ENCODE measurements around the gene FBH1.
"Not testable (repeated sequence)": the region's sequence is repeated elsewhere in the genome, so short reads cannot be mapped to it uniquely, and the experiment has no call there.

The FBH1 gene

GRCh38 chr10:5889624-5890451, at the start of gene FBH1, which contains the start of gene ANKRD16:
TSS of gene FBH1 (plus strand) at chr10:5890243. CDS start at chr10:5890346, 103 bp downstream.
TSS of gene ANKRD16 (minus strand) at chr10:5889893. CDS start at chr10:5889354, 539 bp downstream.
- peak; percentile 94 to 98 for DNase-seq (ENCODE audit: low read depth in 1 of 2, low spot score in 1 of 2)

GRCh38 chr10:5840314-5841307, 49.4 kb upstream of the FBH1 start:
- DNase-seq (ENCODE audit: low read depth in 1 of 2, low spot score in 1 of 2): no peak

GRCh38 chr10:5841965-5842364, 48.1 kb upstream of the FBH1 start:
- no peak for DNase-seq (ENCODE audit: low read depth in 1 of 2, low spot score in 1 of 2)

- no peak for DNase-seq (ENCODE audit: low read depth in 1 of 2, low spot score in 1 of 2)
Observed at GRCh38 chr10:5843686-5844344, 46.2 kb upstream of the FBH1 start.

GRCh38 chr10:5844345-5845055, 45.5 kb upstream of the FBH1 start:
- DNase-seq (ENCODE audit: low read depth in 1 of 2, low spot score in 1 of 2): no peak

- not testable (repeated sequence) for DNase-seq (ENCODE audit: low read depth in 1 of 2, low spot score in 1 of 2)
Observed at GRCh38 chr10:5846667-5847066, 43.4 kb upstream of the FBH1 start.

- no peak for DNase-seq (ENCODE audit: low read depth in 1 of 2, low spot score in 1 of 2)
Observed at GRCh38 chr10:5854131-5854475, 35.9 kb upstream of the FBH1 start.

- no peak for DNase-seq (ENCODE audit: low read depth in 1 of 2, low spot score in 1 of 2)
Observed at GRCh38 chr10:5855979-5856700, 33.9 kb upstream of the FBH1 start.

GRCh38 chr10:5856701-5857004, 33.4 kb upstream of the FBH1 start:
- no peak for DNase-seq (ENCODE audit: low read depth in 1 of 2, low spot score in 1 of 2)

GRCh38 chr10:5858811-5859210, 31.2 kb upstream of the FBH1 start:
- DNase-seq (ENCODE audit: low read depth in 1 of 2, low spot score in 1 of 2): no peak

GRCh38 chr10:5860066-5860465, 30.0 kb upstream of the FBH1 start:
- no peak for DNase-seq (ENCODE audit: low read depth in 1 of 2, low spot score in 1 of 2)

GRCh38 chr10:5862360-5862961, 27.6 kb upstream of the FBH1 start:
- DNase-seq (ENCODE audit: low read depth in 1 of 2, low spot score in 1 of 2): no peak

- DNase-seq (ENCODE audit: low read depth in 1 of 2, low spot score in 1 of 2): not testable (repeated sequence)
Observed at GRCh38 chr10:5862981-5863685, 26.9 kb upstream of the FBH1 start.

- DNase-seq (ENCODE audit: low read depth in 1 of 2, low spot score in 1 of 2): not testable (repeated sequence)
Observed at GRCh38 chr10:5866451-5867081, 23.5 kb upstream of the FBH1 start.

GRCh38 chr10:5867091-5867615, 22.9 kb upstream of the FBH1 start:
- DNase-seq (ENCODE audit: low read depth in 1 of 2, low spot score in 1 of 2): not testable (repeated sequence)

GRCh38 chr10:5868383-5868782, 21.7 kb upstream of the FBH1 start:
- DNase-seq (ENCODE audit: low read depth in 1 of 2, low spot score in 1 of 2): not testable (repeated sequence)

- DNase-seq (ENCODE audit: low read depth in 1 of 2, low spot score in 1 of 2): no peak
Observed at GRCh38 chr10:5869156-5869555, 20.9 kb upstream of the FBH1 start.

- DNase-seq (ENCODE audit: low read depth in 1 of 2, low spot score in 1 of 2): no peak
Observed at GRCh38 chr10:5871596-5871995, 18.4 kb upstream of the FBH1 start.
